Prostate gland (tissue), 2 donors: ENCODE results near the gene PDZRN4.

Source experiments
- CTCF ChIP-seq, 4 experiments: fragments of 200-600 bp in 2 of 4; fragments of 450-650 bp in 2 of 4; sonication (generic) in 2 of 4; IDR thresholded peaks; 1 replicate in 3 of 4; 2 replicates in 1 of 4; pipeline ENCODE4 v1.5.1; 2016 to 2019; ENCODE audit warnings: antibody characterized with exemption in 4 of 4, mild to moderate bottlenecking in 2 of 4, moderate library complexity in 2 of 4
- POLR2A ChIP-seq: fragments of 450-650 bp; IDR thresholded peaks from one replicate; pipeline ENCODE4 v1.6.1; 2016; ENCODE audit warnings: antibody characterized with exemption, mild to moderate bottlenecking

- TF ChIP-seq CTCF (IDR thresholded peaks at IDR 0.05) (no peak), POLR2A (no peak)
Observed at GRCh38 chr12:41213107-41213506, 25.0 kb downstream of the PDZRN4 start.
